K562 (cell line): Measurements from ENCODE around the gene HEPHL1. TPM values are rescaled to one million over a fixed set of nuclear protein-coding genes. Genes with fewer than 3 reads are reported as not detected.

Experiments
- ATAC-seq: fragments of 200-7000 bp; cut with Tn5 transposase; 3 replicates; pipeline ENCODE4 v1.9.1; 2020; ENCODE audit warnings: moderate library complexity
- BruUV-seq: library from RNA; stranded (reverse); fragments of 400-500 nt; replicated peaks from 2 replicates; lab custom pipeline; 2021; lab: Mats Ljungman, UMichigan
- CTCF ChIA-PET: fragments of 300-600 bp; formaldehyde crosslinking; extraction: SDS; loops from one replicate; lab custom pipeline; 2021; ENCODE audit warnings: low intra/inter-chr PET ratio; lab: Yijun Ruan, JAX
- POLR2A ChIA-PET: fragments of 300-600, 350-650 bp; sonication (Branson Sonifier 250); formaldehyde crosslinking; extraction: SDS; loops from one replicate; lab custom pipeline; 2021; ENCODE audit warnings: antibody characterized with exemption, inconsistent platforms; lab: Yijun Ruan, JAX
- DNase-seq, 4 experiments: peaks; one replicate each; pipeline versions ENCODE4 v3.0.0 to v3.0.0-alpha.2; 2011 to 2018; ENCODE audit warnings: low spot score in 3 of 4, mixed read lengths in 3 of 4; ENCODE audit errors: extremely low read depth in 1 of 4
- FAIRE-seq: peaks from 2 replicates; lab custom pipeline; 2011; peaks lifted over from hg19 to GRCh38; lab: Jason Lieb, UNC
- H2AFZ ChIP-seq: 2 replicates; pipeline ENCODE4 v1.6.0; 2011; ENCODE audit warnings: low read depth, low read length, control low read depth, inconsistent platforms
- H3K27ac ChIP-seq: fragments of 200-600 bp; 3 replicates; pipeline ENCODE4 v1.8.0; 2011; ENCODE audit warnings: low read depth, mild to moderate bottlenecking, control low read depth, inconsistent platforms, low read length, moderate library complexity, mixed read lengths; ENCODE audit errors: extremely low read depth
- H3K27me3 ChIP-seq, 2 experiments: fragments of 300-600 bp in 1 of 2; 2 replicates in 1 of 2; 3 replicates in 1 of 2; pipeline versions ENCODE4 v1.6.0 to v1.8.0; 2011; ENCODE audit warnings: inconsistent platforms in 2 of 2, low read length in 2 of 2, mild to moderate bottlenecking in 1 of 2, mixed read lengths in 1 of 2, moderate library complexity in 1 of 2; ENCODE audit not compliant: control insufficient read depth in 2 of 2, insufficient read depth in 2 of 2
- H3K36me3 ChIP-seq: fragments of 300-600 bp; 3 replicates; pipeline ENCODE4 v1.8.0; 2011; ENCODE audit warnings: mild to moderate bottlenecking, low read length, inconsistent platforms; ENCODE audit not compliant: control insufficient read depth, insufficient read depth
- H3K4me1 ChIP-seq, 2 experiments: fragments of 200-600 bp in 1 of 2; replicated peaks in 1 of 2; 2 replicates in 1 of 2; 3 replicates in 1 of 2; pipeline versions ENCODE4 v1.5.1 to v1.8.0; 2011; ENCODE audit warnings: inconsistent platforms in 2 of 2, low read length in 2 of 2, mild to moderate bottlenecking in 1 of 2, mixed read lengths in 1 of 2, moderate library complexity in 1 of 2; ENCODE audit not compliant: control insufficient read depth in 2 of 2, insufficient read depth in 2 of 2
- H3K4me2 ChIP-seq: 2 replicates; pipeline ENCODE4 v1.6.1; 2011; ENCODE audit warnings: low read length, control low read depth, inconsistent platforms, mixed read lengths; ENCODE audit not compliant: insufficient read depth
- H3K4me3 ChIP-seq: fragments of 200-600 bp; sonication (generic), shearing (Covaris generic); 2 replicates; pipeline ENCODE4 v1.5.1; 2016; ENCODE audit warnings: control low read depth, inconsistent platforms
- H3K79me2 ChIP-seq: fragments of 200-600 bp; 3 replicates; pipeline ENCODE4 v1.8.0; 2011; ENCODE audit warnings: low read length, inconsistent platforms; ENCODE audit not compliant: control insufficient read depth, insufficient read depth
- H3K9ac ChIP-seq, 2 experiments: 2 replicates each; pipeline versions ENCODE4 v1.6.0 to v1.6.1; 2011; ENCODE audit warnings: low read depth in 2 of 2, low read length in 2 of 2, control low read depth in 1 of 2, inconsistent platforms in 1 of 2, mild to moderate bottlenecking in 1 of 2, mixed read lengths in 1 of 2; ENCODE audit not compliant: insufficient read depth in 1 of 2
- H3K9me1 ChIP-seq: one replicate; pipeline ENCODE4 v1.6.0; 2011; ENCODE audit warnings: inconsistent platforms, mild to moderate bottlenecking, low read length, moderate library complexity; ENCODE audit not compliant: control insufficient read depth, insufficient read depth
- H3K9me3 ChIP-seq: replicated peaks from 2 replicates; pipeline ENCODE4 v1.5.1; 2011; ENCODE audit warnings: low read depth, low read length, inconsistent platforms; ENCODE audit not compliant: control insufficient read depth, insufficient read depth
- H4K20me1 ChIP-seq: replicated peaks from 2 replicates; pipeline ENCODE4 v1.6.1; 2011; ENCODE audit warnings: low read length, inconsistent platforms, mixed read lengths; ENCODE audit not compliant: control insufficient read depth, insufficient read depth
- DIDO1 ChIP-seq: fragments of 450-650 bp; IDR thresholded peaks from 2 replicates; pipeline ENCODE4 v1.6.1; 2016; ENCODE audit warnings: low read depth, missing biosample characterization, missing genetic modification characterization
- FOS ChIP-seq: IDR thresholded peaks from 3 replicates; pipeline ENCODE4 v1.6.1; 2011; ENCODE audit not compliant: insufficient read length; ENCODE audit errors: extremely low read depth
- FUS ChIP-seq: fragments of 200-400 bp; formaldehyde crosslinking; optimal IDR thresholded peaks from 2 replicates; pipeline ENCODE3; 2017; ENCODE audit warnings: low read depth, low read length
- GABPB2 ChIP-seq: fragments of 250-450 bp; sonication (Bioruptor Pico); conservative IDR thresholded peaks from 2 replicates; pipeline ENCODE4 v1.5.1; 2021; ENCODE audit warnings: mild to moderate bottlenecking
- GTF3C2 ChIP-seq: IDR thresholded peaks from 3 replicates; pipeline ENCODE4 v1.6.1; 2011; ENCODE audit warnings: borderline replicate concordance, mild to moderate bottlenecking, moderate library complexity; ENCODE audit not compliant: insufficient read length; ENCODE audit errors: extremely low read depth
- HLTF ChIP-seq: fragments of 450-650 bp; IDR thresholded peaks from 2 replicates; pipeline ENCODE4 v1.6.1; 2016
- HMBOX1 ChIP-seq: sonication (generic); IDR thresholded peaks from 2 replicates; pipeline ENCODE4 v1.6.1; 2016
- HNRNPH1 ChIP-seq: fragments of 200-400 bp; formaldehyde crosslinking; optimal IDR thresholded peaks from 2 replicates; pipeline ENCODE3; 2017; ENCODE audit warnings: low read depth, mild to moderate bottlenecking, low read length, moderate library complexity
- HSF4 ChIP-seq: fragments of 250-450 bp; sonication (Bioruptor Pico); IDR thresholded peaks from 2 replicates; pipeline ENCODE4 v2.1.2; 2022; ENCODE audit warnings: mild to moderate bottlenecking, moderate library complexity, borderline replicate concordance
- KAT2B ChIP-seq: IDR thresholded peaks from one replicate; pipeline ENCODE4 v1.6.1; 2012; ENCODE audit warnings: low read depth, mild to moderate bottlenecking, control low read depth, inconsistent platforms, low read length, moderate library complexity
- MYBL2 ChIP-seq, 2 experiments: fragments of 450-650 bp in 1 of 2; sonication (generic) in 1 of 2; formaldehyde crosslinking in 1 of 2; IDR thresholded peaks; 2 replicates each; pipeline versions ENCODE4 v1.6.1 to v1.8.1; 2017 to 2022; ENCODE audit warnings: borderline replicate concordance in 1 of 2, inconsistent platforms in 1 of 2, low read depth in 1 of 2, mild to moderate bottlenecking in 1 of 2, missing genetic modification reagents in 1 of 2, moderate library complexity in 1 of 2
- MYNN ChIP-seq, 2 experiments: sonication (generic); formaldehyde crosslinking in 1 of 2; IDR thresholded peaks; 2 replicates each; pipeline versions ENCODE4 v1.5.0 to v1.6.1; 2016 to 2020; ENCODE audit warnings: antibody characterized with exemption in 1 of 2, missing genetic modification reagents in 1 of 2
- NFIC ChIP-seq: fragments of 450-650 bp; IDR thresholded peaks from 2 replicates; pipeline ENCODE4 v1.6.1; 2017; ENCODE audit warnings: mild to moderate bottlenecking, inconsistent platforms
- NONO ChIP-seq, 2 experiments: fragments of 200-400 bp in 1 of 2; fragments of 450-650 bp in 1 of 2; formaldehyde crosslinking in 1 of 2; IDR thresholded peaks; 2 replicates each; pipeline ENCODE4 v1.6.1; 2017; ENCODE audit warnings: low read depth in 2 of 2, mild to moderate bottlenecking in 2 of 2, moderate library complexity in 2 of 2, low read length in 1 of 2
- NRF1 ChIP-seq, 2 experiments: fragments of 450-650 bp; IDR thresholded peaks in 1 of 2; conservative IDR thresholded peaks in 1 of 2; 2 replicates each; pipeline ENCODE4 v1.6.1; 2014; ENCODE audit warnings: mild to moderate bottlenecking in 2 of 2
- TAF7 ChIP-seq: fragments of 450-650 bp; IDR thresholded peaks from 2 replicates; pipeline ENCODE4 v1.6.1; 2016; ENCODE audit warnings: missing genetic modification characterization, missing compliant biosample characterization
- VEZF1 ChIP-seq: fragments of 200-800 bp; sonication (Bioruptor generic); IDR thresholded peaks from 2 replicates; pipeline ENCODE4 v1.6.1; 2017; ENCODE audit warnings: missing genetic modification characterization, missing compliant biosample characterization
- WHSC1 ChIP-seq: IDR thresholded peaks from one replicate; pipeline ENCODE4 v1.6.1; 2012; ENCODE audit warnings: low read length, control low read depth, inconsistent platforms
- ZNF140 ChIP-seq: fragments of 250-450 bp; sonication (Bioruptor Pico); IDR thresholded peaks from 2 replicates; pipeline ENCODE4 v1.8.0; 2021; ENCODE audit warnings: moderate library complexity, mild to moderate bottlenecking, inconsistent platforms
- WGBS: fragments of 100-300 bp; shearing (Covaris generic); methylation state at CpG from one replicate; pipeline ENCODE4 v1.1.6; 2016; ENCODE audit warnings: low coverage, mixed read lengths; ENCODE audit not compliant: insufficient coverage; ENCODE audit errors: missing lambda C conversion rate; 5-methylcytosine and 5-hydroxymethylcytosine counted together
- in situ Hi-C: fragments of 300-500 bp; cut with MboI; formaldehyde crosslinking; loops from 4 replicates; pipeline ENCODE4 v1.15.0; 2018; ENCODE audit warnings: inconsistent platforms, mixed read lengths
- intact Hi-C: fragments of 100-400 bp; cut with micrococcal nuclease; formaldehyde crosslinking; loops from 2 replicates; pipeline ENCODE4 v1.14.2; 2022
- polyA plus RNA-seq, 8 experiments: library from polyadenylated mRNA; depleted of rRNA in 4 of 8; stranded (reverse) in 5 of 8; unstranded in 3 of 8; fragments of >200 nt; fragmentation: Nextera tagmentation in 2 of 8; fragmentation: Illumina TruSeq in 1 of 8; extraction: Ambion mirVana in 2 of 8; extraction: Trizol in 1 of 8; gene quantifications; 2 replicates each; pipeline versions ENCODE4 v1.2.1 to v1.2.3, GENCODE V29; 2011 to 2014; ENCODE audit warnings: inconsistent platforms in 1 of 8, missing spikeins in 1 of 8
- total RNA-seq, 7 experiments: library from RNA; depleted of rRNA in 6 of 7; stranded (reverse); fragments of >200 nt in 6 of 7; fragmentation: Illumina TruSeq in 2 of 7; extraction: Trizol in 2 of 7; gene quantifications; 2 replicates each; pipeline versions ENCODE4 v1.2.1 to v1.2.3, GENCODE V29; 2011 to 2021; ENCODE audit warnings: low replicate concordance in 1 of 7

HEPHL1 gene
- total and polyA plus RNA-seq, 9 of the 15 experiments (the other 6 are each of a cell fraction or from before 2014, with no cell fraction given): 0.01 TPM; not detected in 8

GRCh38 chr11:94062360-94062759 is 41.2 kb downstream of the HEPHL1 start:
- Histone ChIP-seq H2AFZ (no peak overlapping the region), H3K27me3 (peaks cover 2 to 3% of the 10 kb centered on the region in 2 experiments; a peak in 2 of 5 replicates), H3K36me3 (no peaks in the 10 kb centered on the region), H4K20me1 (no peaks in the 10 kb centered on the region), H3K9me3 (no peaks in the 10 kb centered on the region)
- DNase-seq: no peak
- FAIRE-seq: no peak
- in situ Hi-C loops: no loop called here
- 11% methylated on average over 2 of the region's 2 CpGs for WGBS
- TF ChIP-seq ZNF140 (CRISPR knock-in tag) (no peak), NONO (IDR thresholded peaks at IDR 0.05; ENCODE audit: low read depth in 2 of 2, low read length in 1 of 2) (no peak), TAF7 (tag) (no peak), GABPB2 (CRISPR knock-in tag) (no peak), HMBOX1 (no peak), HSF4 (CRISPR knock-in tag) (no peak), FOS (no peak), KAT2B (no peak), NFIC (no peak), DIDO1 (tag) (no peak), WHSC1 (no peak), VEZF1 (CRISPR knock-in tag) (no peak), MYNN (IDR thresholded peaks at IDR 0.05) (no peak), MYNN (CRISPR knock-in tag; IDR thresholded peaks at IDR 0.05) (no peak), FUS (no peak), MYBL2 (IDR thresholded peaks at IDR 0.05; ENCODE audit: low read depth) (no peak), MYBL2 (CRISPR knock-in tag; IDR thresholded peaks at IDR 0.05; ENCODE audit: borderline replicate concordance) (no peak), GTF3C2 (no peak), HNRNPH1 (no peak), NRF1 (conservative IDR thresholded peaks at IDR 0.05 in 1 of 2, IDR thresholded peaks at IDR 0.05 in 1 of 2) (no peak), HLTF (no peak)
- TF ChIP-seq, all 486 proteins: peak for 0
- Histone ChIP-seq H3K4me1 (peaks cover 0 to 2% of the 10 kb centered on the region in 2 experiments; a peak in 1 of 5 replicates), H3K9me1 (no peaks in the 10 kb centered on the region), H3K27ac (no peak overlapping the region), H3K4me2 (no peak overlapping the region), H3K9ac (no peak overlapping the region), H3K79me2 (no peaks in the 10 kb centered on the region), H3K4me3 (no peak overlapping the region)
- intact Hi-C loops: no loop called here
- no peak for ATAC-seq
- BruUV-seq: no TSS peak
- ChIA-PET CTCF (no interaction called here), POLR2A (no interaction called here)
